ENCODE results near the gene GHDC.

DNA sequence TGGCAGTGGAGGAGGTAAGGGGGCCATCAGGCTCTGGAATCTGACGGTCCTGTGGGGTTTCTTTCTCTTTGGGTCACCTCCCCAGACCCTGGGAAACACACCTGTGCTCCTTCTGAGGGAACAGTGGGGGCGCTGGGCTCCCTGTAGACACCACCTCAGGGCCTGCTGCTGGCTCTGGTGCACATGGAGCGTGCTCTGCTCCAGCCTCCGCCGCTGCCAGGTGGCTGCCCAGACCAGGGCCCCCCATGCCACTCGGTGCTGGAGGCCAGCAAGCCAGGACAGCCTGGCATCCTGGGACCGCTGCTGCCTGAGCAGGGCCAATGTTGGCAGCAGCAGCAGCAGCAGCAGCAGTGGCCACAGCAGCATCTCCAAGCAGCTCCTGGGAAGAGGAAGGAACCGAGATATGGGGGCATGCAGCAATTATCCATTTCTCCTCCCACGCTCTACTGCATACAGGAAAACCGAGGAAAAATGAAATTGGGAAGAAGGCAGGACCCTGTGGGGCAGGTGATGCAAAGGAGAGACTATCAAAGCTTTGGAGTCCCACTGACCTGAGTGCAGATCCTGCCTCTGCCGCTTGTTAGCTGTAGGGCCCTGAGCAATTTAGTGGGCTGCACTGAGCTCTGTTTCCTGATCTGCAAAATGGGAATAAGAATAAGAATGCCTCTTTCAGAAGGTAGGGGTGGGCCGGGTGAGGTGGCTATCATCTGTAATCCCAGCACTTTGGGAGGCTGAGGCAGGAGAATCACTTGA is 902 bp downstream of the GHDC start:
- TF ChIP-seq CREB1 (IDR thresholded peaks at IDR 0.05; ENCODE audit: low read depth) = no peak
- no peak for TF ChIP-seq CEBPB (IDR thresholded peaks at IDR 0.05)
- no peak for TF ChIP-seq EP300 (IDR thresholded peaks at IDR 0.05; ENCODE audit: borderline replicate concordance)
- TF ChIP-seq, protein P1, sequence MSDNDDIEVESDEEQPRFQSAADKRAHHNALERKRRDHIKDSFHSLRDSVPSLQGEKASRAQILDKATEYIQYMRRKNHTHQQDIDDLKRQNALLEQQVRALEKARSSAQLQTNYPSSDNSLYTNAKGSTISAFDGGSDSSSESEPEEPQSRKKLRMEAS (IDR thresholded peaks at IDR 0.05) = no peak
- no peak for TF ChIP-seq TAF1 (IDR thresholded peaks at IDR 0.05; ENCODE audit: low read depth)
- TF ChIP-seq NFIC (IDR thresholded peaks at IDR 0.05) = no peak
- TF ChIP-seq TCF12 (IDR thresholded peaks at IDR 0.05; ENCODE audit: low read depth) = no peak
- TF ChIP-seq RAD21 (IDR thresholded peaks at IDR 0.05; ENCODE audit: low read depth) = no peak
- TF ChIP-seq FOXM1 (IDR thresholded peaks at IDR 0.05; ENCODE audit: borderline replicate concordance, low read depth) = no peak
- TF ChIP-seq, protein P2, sequence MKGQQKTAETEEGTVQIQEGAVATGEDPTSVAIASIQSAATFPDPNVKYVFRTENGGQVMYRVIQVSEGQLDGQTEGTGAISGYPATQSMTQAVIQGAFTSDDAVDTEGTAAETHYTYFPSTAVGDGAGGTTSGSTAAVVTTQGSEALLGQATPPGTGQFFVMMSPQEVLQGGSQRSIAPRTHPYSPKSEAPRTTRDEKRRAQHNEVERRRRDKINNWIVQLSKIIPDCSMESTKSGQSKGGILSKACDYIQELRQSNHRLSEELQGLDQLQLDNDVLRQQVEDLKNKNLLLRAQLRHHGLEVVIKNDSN (IDR thresholded peaks at IDR 0.05) = no peak
- TF ChIP-seq EGR1 (IDR thresholded peaks at IDR 0.05) = no peak
- TF ChIP-seq ZBTB7A (IDR thresholded peaks at IDR 0.05; ENCODE audit: low read depth) = no peak
- TF ChIP-seq YY1 (IDR thresholded peaks at IDR 0.05; ENCODE audit: low read depth) = no peak
- TF ChIP-seq, protein P3, sequence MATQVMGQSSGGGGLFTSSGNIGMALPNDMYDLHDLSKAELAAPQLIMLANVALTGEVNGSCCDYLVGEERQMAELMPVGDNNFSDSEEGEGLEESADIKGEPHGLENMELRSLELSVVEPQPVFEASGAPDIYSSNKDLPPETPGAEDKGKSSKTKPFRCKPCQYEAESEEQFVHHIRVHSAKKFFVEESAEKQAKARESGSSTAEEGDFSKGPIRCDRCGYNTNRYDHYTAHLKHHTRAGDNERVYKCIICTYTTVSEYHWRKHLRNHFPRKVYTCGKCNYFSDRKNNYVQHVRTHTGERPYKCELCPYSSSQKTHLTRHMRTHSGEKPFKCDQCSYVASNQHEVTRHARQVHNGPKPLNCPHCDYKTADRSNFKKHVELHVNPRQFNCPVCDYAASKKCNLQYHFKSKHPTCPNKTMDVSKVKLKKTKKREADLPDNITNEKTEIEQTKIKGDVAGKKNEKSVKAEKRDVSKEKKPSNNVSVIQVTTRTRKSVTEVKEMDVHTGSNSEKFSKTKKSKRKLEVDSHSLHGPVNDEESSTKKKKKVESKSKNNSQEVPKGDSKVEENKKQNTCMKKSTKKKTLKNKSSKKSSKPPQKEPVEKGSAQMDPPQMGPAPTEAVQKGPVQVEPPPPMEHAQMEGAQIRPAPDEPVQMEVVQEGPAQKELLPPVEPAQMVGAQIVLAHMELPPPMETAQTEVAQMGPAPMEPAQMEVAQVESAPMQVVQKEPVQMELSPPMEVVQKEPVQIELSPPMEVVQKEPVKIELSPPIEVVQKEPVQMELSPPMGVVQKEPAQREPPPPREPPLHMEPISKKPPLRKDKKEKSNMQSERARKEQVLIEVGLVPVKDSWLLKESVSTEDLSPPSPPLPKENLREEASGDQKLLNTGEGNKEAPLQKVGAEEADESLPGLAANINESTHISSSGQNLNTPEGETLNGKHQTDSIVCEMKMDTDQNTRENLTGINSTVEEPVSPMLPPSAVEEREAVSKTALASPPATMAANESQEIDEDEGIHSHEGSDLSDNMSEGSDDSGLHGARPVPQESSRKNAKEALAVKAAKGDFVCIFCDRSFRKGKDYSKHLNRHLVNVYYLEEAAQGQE (IDR thresholded peaks at IDR 0.05; ENCODE audit: low read depth) = no peak

Data from Ishikawa (cell line).